ENCODE measurements around the gene FAM184A.

Gene FAM184A

DNA sequence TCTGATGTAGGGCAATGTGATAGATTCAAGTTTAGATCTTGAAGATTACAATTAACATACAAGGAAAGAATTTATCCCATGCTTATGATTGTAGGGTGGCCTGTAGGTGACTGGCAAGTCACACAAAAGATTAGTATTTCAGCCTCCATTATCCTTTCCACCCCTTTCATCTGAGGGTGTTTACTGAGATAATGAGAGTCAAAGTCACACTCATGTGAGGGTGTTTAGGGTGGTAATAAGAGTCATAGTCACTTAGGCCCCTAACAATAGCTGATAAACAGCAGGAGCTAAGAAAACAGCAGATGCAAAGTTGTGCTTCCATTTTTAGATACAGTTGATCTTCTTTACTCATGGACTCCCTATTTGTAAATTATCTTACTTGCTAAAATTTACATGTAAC, 11.4 kb downstream of the FAM184A start:
- TF ChIP-seq, protein P1, sequence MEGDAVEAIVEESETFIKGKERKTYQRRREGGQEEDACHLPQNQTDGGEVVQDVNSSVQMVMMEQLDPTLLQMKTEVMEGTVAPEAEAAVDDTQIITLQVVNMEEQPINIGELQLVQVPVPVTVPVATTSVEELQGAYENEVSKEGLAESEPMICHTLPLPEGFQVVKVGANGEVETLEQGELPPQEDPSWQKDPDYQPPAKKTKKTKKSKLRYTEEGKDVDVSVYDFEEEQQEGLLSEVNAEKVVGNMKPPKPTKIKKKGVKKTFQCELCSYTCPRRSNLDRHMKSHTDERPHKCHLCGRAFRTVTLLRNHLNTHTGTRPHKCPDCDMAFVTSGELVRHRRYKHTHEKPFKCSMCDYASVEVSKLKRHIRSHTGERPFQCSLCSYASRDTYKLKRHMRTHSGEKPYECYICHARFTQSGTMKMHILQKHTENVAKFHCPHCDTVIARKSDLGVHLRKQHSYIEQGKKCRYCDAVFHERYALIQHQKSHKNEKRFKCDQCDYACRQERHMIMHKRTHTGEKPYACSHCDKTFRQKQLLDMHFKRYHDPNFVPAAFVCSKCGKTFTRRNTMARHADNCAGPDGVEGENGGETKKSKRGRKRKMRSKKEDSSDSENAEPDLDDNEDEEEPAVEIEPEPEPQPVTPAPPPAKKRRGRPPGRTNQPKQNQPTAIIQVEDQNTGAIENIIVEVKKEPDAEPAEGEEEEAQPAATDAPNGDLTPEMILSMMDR (IDR thresholded peaks at IDR 0.05; ENCODE audit: borderline replicate concordance, insufficient read depth, low read depth, low read length): no peak
- H3K4me3 ChIP-seq (ENCODE audit: low read depth, low read length): no peak overlapping the region

DNA sequence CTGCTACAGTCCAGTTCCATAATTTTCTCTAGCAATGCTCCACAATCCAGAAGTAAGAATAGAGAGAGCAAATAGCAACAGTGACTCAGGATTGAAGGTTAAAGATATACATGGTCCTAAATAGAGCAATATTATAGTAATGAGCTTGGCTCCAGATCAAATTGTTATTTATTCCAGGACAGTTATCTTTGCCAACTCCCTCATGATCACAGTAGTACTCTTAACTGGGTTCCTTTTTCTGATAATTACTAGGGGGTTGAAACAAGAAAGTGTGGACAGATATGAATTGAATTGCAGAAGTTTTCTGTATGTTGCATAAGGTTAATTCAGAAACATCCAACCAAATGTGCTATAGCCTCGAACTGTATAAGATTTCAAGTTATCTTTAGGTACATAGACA, 11.9 kb downstream of the FAM184A start:
- H3K4me3 ChIP-seq (ENCODE audit: low read depth, low read length): no peak overlapping the region
- TF ChIP-seq, protein P1 (IDR thresholded peaks at IDR 0.05; ENCODE audit: borderline replicate concordance, insufficient read depth, low read depth, low read length): no peak

DNA sequence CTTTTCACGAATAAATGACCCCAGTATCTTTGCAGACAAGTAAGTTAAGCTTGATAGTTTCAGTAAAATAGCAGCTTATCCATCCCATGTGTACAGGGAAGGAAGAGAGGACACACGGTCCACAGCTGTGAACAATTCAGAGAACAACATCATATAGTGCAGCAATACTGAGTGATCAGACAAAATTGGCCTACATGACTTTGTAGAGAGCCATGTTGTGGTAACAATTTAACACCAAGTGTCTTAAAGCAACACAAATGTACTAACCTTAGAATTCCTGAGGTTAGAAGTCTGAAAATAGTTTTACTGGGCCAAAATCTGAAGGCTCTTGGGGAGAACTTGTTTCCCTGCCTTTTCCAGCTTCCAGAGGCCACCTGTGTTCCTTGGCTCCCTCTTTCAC, 12.5 kb downstream of the FAM184A start:
- H3K4me3 ChIP-seq (ENCODE audit: low read depth, low read length): no peak overlapping the region
- TF ChIP-seq, protein P1 (IDR thresholded peaks at IDR 0.05; ENCODE audit: borderline replicate concordance, insufficient read depth, low read depth, low read length): no peak

DNA sequence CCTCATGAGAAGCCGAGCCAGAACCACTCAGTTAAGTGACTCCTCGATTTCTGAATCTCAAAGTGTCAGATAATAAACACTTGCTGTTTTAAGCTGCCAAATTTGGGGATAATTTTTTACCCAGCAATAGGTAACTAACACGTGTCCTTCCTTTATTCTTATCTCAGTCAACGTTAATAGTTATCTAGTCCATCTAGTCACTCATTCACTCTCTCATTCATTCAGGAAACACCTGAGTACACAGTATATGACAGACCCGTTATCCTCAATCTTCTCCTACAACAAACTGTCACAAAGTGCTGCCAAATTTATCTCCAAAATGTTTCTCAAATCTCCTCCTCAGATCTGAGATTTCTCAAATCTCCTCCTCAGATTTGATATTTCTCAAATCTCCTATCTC, 13.1 kb downstream of the FAM184A start:
- H3K4me3 ChIP-seq (ENCODE audit: low read depth, low read length): no peak overlapping the region
- TF ChIP-seq, protein P1 (IDR thresholded peaks at IDR 0.05; ENCODE audit: borderline replicate concordance, insufficient read depth, low read depth, low read length): no peak

DNA sequence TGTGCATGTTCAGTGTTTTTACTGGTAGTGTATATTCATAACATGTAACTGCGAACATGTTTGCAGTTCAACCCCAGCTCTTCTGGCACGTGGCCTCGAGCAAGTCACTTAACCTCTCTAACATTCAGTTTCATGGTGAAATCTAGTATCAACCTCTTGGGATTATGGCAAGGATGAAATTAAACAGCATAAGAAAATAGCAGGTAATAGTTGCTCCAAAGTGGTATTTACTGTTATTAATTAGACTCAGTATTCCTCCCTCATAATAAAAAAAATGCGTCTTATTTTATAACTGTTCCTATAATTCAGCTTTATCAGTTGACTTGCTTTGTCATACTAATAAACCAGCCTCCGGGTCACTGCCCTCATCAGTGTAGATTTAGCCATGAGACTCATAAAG, 15.0 kb downstream of the FAM184A start:
- TF ChIP-seq, protein P1 (IDR thresholded peaks at IDR 0.05; ENCODE audit: borderline replicate concordance, insufficient read depth, low read depth, low read length): no peak
- H3K4me3 ChIP-seq (ENCODE audit: low read depth, low read length): no peak overlapping the region

DNA sequence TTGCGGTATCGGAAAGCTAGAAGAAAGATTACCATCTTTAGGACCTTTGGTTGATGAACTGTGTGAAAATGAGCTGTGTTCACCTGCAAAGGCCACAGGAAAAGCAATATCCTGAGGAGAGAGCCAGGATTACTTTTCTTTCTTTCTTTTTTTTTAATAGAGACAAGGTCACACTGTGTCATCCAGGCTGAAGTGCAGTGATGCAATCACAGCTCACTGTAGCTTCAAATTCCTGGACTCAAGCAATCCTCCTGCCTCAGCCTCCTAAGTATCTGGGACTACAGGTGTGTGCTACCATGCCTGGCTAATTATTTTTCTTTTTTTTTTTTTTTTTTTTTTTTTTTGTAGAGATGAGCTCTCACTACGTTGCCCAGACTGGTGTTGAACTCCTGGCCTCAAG, 17.2 kb downstream of the FAM184A start:
- no peak overlapping the region for H3K4me3 ChIP-seq (ENCODE audit: low read depth, low read length)
- TF ChIP-seq, protein P1 (IDR thresholded peaks at IDR 0.05; ENCODE audit: borderline replicate concordance, insufficient read depth, low read depth, low read length): no peak

DNA sequence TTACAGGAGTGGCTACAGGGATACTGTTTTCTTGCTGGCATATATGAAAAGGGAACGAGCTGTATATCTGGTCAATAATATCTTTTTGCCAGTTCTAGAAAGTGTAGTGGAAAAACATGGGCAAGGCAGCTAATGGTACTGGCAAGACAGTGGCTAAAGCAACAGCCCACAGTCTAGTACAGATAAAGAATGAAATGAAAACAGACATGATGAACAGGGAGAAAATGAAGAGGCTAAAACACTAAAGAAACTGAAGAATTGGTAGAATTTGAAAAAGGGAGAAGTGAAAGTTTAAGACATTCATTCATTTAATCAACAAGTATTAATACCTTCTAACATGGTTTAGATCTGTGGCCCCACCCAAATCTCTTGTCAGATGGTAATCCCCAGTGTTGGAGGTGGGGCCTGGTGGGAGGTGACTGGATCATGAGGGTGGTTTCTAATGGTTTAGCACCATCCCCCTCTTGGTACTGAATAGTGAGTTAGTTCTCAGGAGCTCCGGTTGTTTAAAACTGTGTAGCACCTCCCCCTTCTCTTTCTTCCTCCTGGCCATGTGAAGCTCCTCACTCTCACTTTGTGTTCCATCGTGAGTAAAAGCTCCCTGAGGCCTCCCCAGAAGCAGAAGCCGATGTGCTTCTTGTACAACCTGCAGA, 18.1 kb downstream of the FAM184A start:
- TF ChIP-seq, protein P1 (IDR thresholded peaks at IDR 0.05; ENCODE audit: borderline replicate concordance, insufficient read depth, low read depth, low read length): no peak
- H3K4me3 ChIP-seq (ENCODE audit: low read depth, low read length): no peak overlapping the region

Measured in GM12875 (cell line).